ENCODE results near the gene TFAP2E. TPM values are rescaled to one million over a fixed set of nuclear protein-coding genes. Genes with fewer than 3 reads are reported as not detected.

Gene TFAP2E
- total RNA-seq, 3 donors from 2014 or later, result 0.27 to 0.79 (median 0.67) TPM

DNA sequence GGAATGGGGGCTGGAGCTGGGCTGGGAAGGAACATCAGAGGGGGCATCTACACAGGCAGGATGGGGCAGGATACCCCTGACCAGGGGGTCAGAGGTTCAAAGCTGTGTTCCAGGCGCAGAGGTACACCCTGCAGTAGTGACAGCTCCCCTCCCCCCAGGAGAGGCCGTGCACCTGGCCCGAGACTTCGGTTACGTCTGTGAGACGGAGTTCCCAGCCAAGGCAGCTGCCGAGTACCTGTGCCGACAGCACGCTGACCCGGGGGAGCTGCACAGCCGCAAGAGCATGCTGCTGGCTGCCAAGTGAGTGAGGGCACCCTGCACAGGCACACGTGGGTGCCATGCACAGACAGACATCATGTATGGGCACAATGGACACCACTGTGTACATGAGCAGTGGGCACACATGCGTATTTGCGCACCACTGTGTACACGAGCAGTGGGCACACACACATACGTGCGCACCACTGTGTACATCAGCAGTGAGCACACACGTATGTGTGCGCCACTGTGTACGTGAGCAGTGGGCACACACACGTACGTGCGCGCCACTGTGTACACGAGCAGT, 17.4 kb downstream of the TFAP2E start:
- no peak for TF ChIP-seq CTCF (IDR thresholded peaks at IDR 0.05)
- intact Hi-C loops (cut with DNase I, micrococcal nuclease), result no loop called here
- H3K4me1 ChIP-seq (ENCODE audit: low read depth), result no peaks in the 10 kb centered on the region
- H3K9me3 ChIP-seq, result no peaks in the 10 kb centered on the region
- no peak for ATAC-seq
- no peak for DNase-seq
- no peaks in the 10 kb centered on the region for H3K36me3 ChIP-seq (ENCODE audit: low read depth)
- H3K4me3 ChIP-seq, result no peak overlapping the region

GRCh38 chr1:35591211-35591610, 18.1 kb downstream of the TFAP2E start:
- DNase-seq (no peak), ATAC-seq (no peak)
- Histone ChIP-seq H3K9me3 (no peaks in the 10 kb centered on the region), H3K36me3 (ENCODE audit: low read depth) (no peaks in the 10 kb centered on the region), H3K4me3 (no peak overlapping the region), H3K4me1 (ENCODE audit: low read depth) (no peaks in the 10 kb centered on the region)
- no peak for TF ChIP-seq CTCF (IDR thresholded peaks at IDR 0.05)
- intact Hi-C loops (cut with DNase I, micrococcal nuclease), result no loop called here

GRCh38 chr1:35592991-35593769, 20.1 kb downstream of the TFAP2E start:
- ATAC-seq, result peak; percentile 28
- no peak for TF ChIP-seq CTCF (IDR thresholded peaks at IDR 0.05)
- Histone ChIP-seq H3K36me3 (ENCODE audit: low read depth) (no peaks in the 10 kb centered on the region), H3K4me3 (no peak overlapping the region), H3K4me1 (ENCODE audit: low read depth) (no peaks in the 10 kb centered on the region), H3K9me3 (no peaks in the 10 kb centered on the region)
- intact Hi-C loops (cut with DNase I, micrococcal nuclease), result no loop called here
- DNase-seq, result no peak

GRCh38 chr1:35594005-35594760, 21.1 kb downstream of the TFAP2E start:
- H3K9me3 ChIP-seq, result no peaks in the 10 kb centered on the region
- no peaks in the 10 kb centered on the region for H3K4me1 ChIP-seq (ENCODE audit: low read depth)
- ATAC-seq (no peak), DNase-seq (no peak)
- H3K4me3 ChIP-seq, result no peak overlapping the region
- TF ChIP-seq CTCF (IDR thresholded peaks at IDR 0.05), result no peak
- intact Hi-C loops (cut with DNase I, micrococcal nuclease), result no loop called here
- H3K36me3 ChIP-seq (ENCODE audit: low read depth), result no peaks in the 10 kb centered on the region

DNA sequence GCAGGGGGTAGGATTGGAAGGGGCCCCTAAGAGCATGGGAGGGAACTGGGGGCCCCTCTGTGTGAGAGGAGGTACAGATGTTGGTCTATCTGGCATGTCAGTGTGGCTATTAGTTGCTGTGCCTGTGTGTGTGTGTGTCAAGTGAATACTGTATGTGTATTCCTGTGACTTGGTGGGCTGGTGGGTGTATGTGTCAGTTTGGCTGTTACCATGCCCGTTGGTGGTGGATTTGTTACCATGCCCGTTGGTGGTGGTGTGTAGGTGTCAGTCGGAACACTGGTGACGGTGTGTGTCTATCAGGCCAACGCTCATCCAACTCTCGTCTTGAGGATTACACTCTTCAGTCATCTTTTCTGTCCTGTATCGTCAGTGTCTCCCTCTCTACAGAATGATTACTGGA, 22.6 kb downstream of the TFAP2E start:
- H3K4me1 ChIP-seq (ENCODE audit: low read depth), result no peaks in the 10 kb centered on the region
- H3K4me3 ChIP-seq, result no peak overlapping the region
- ATAC-seq (no peak), DNase-seq (no peak)
- no peaks in the 10 kb centered on the region for H3K9me3 ChIP-seq
- H3K36me3 ChIP-seq (ENCODE audit: low read depth), result no peaks in the 10 kb centered on the region
- no peak for TF ChIP-seq CTCF (IDR thresholded peaks at IDR 0.05)
- intact Hi-C loops (cut with DNase I, micrococcal nuclease), result no loop called here

Data from mucosa of descending colon (tissue), 3 donors.